GM12878 (cell line): ENCODE measurements around the gene CARD14. TPM values are rescaled to one million over a fixed set of nuclear protein-coding genes. Genes with fewer than 3 reads are reported as not detected.

Experiments used
- ATAC-seq: fragments of 200-7000 bp; cut with Tn5 transposase; 3 replicates; pipeline ENCODE4 v1.9.1; 2020; ENCODE audit warnings: mild to moderate bottlenecking, moderate library complexity
- BruUV-seq: library from RNA; stranded (reverse); fragments of 400-500 nt; replicated peaks from 2 replicates; lab custom pipeline; 2021; lab: Mats Ljungman, UMichigan
- CTCF ChIA-PET: fragments of 300-600 bp; sonication (Branson Sonifier 250); formaldehyde crosslinking; extraction: SDS; loops from one replicate; lab custom pipeline; 2021; ENCODE audit warnings: inconsistent platforms; lab: Yijun Ruan, JAX
- POLR2A ChIA-PET: fragments of 350-600 bp; formaldehyde crosslinking; extraction: SDS; loops from one replicate; lab custom pipeline; 2021; ENCODE audit warnings: inconsistent platforms; lab: Charles Lee
- RAD21 ChIA-PET: fragments of 300-600 bp; sonication (Branson Sonifier 250); formaldehyde crosslinking; loops from one replicate; lab custom pipeline; 2023; ENCODE audit warnings: antibody characterized with exemption; ENCODE audit not compliant: unreplicated experiment; lab: Charles Lee
- SMC1A ChIA-PET: fragments of 300-600 bp; sonication (Branson Sonifier 250); formaldehyde crosslinking; loops from one replicate; lab custom pipeline; 2023; ENCODE audit not compliant: unreplicated experiment, uncharacterized antibody; lab: Charles Lee
- DNase-seq: peaks from one replicate; pipeline ENCODE4 v3.0.0-alpha.2; 2011; ENCODE audit warnings: low read depth, low spot score
- FAIRE-seq: peaks from 3 replicates; lab custom pipeline; 2011; peaks lifted over from hg19 to GRCh38; lab: Jason Lieb, UNC
- H2AFZ ChIP-seq: 2 replicates; pipeline ENCODE4 v1.6.0; 2011; ENCODE audit warnings: low read depth, low read length, control low read depth; ENCODE audit not compliant: control insufficient read depth
- H3K27ac ChIP-seq: 2 replicates; pipeline ENCODE4 v1.5.1; 2011; ENCODE audit warnings: control low read depth; ENCODE audit not compliant: control insufficient read depth, insufficient read depth
- H3K27me3 ChIP-seq, 2 experiments: replicated peaks in 1 of 2; 2 replicates each; pipeline versions ENCODE4 v1.6.0 to v1.6.1; 2011; ENCODE audit warnings: low read length in 1 of 2; ENCODE audit not compliant: control insufficient read depth in 2 of 2, insufficient read depth in 2 of 2
- H3K36me3 ChIP-seq, 2 experiments: 2 replicates each; pipeline ENCODE4 v1.5.1; 2011; ENCODE audit warnings: low read length in 1 of 2; ENCODE audit not compliant: control insufficient read depth in 2 of 2, insufficient read depth in 2 of 2
- H3K4me1 ChIP-seq: 2 replicates; pipeline ENCODE4 v1.6.1; 2011; ENCODE audit warnings: mild to moderate bottlenecking, low read length, moderate library complexity, mixed read lengths; ENCODE audit not compliant: control insufficient read depth, insufficient read depth
- H3K4me2 ChIP-seq: 2 replicates; pipeline ENCODE4 v1.6.0; 2011; ENCODE audit warnings: control low read depth; ENCODE audit not compliant: control insufficient read depth, insufficient read depth
- H3K4me3 ChIP-seq: fragments of 200-600 bp; sonication (generic); 2 replicates; pipeline ENCODE4 v1.5.1; 2016
- H3K79me2 ChIP-seq: 2 replicates; pipeline ENCODE4 v1.6.0; 2011; ENCODE audit warnings: low read length; ENCODE audit not compliant: control insufficient read depth, insufficient read depth
- H3K9ac ChIP-seq: 2 replicates; pipeline ENCODE4 v1.8.0; 2011; ENCODE audit warnings: low read length, control low read depth, mixed read lengths; ENCODE audit not compliant: control insufficient read depth, insufficient read depth
- H3K9me3 ChIP-seq: replicated peaks from 3 replicates; pipeline ENCODE4 v1.5.1; 2011; ENCODE audit warnings: mild to moderate bottlenecking, low read length; ENCODE audit not compliant: control insufficient read depth, insufficient read depth
- H4K20me1 ChIP-seq: 2 replicates; pipeline ENCODE4 v1.6.0; 2011; ENCODE audit not compliant: control insufficient read depth, insufficient read depth
- CBFB ChIP-seq: IDR thresholded peaks from 2 replicates; pipeline ENCODE4 v1.6.1; 2016; ENCODE audit warnings: antibody characterized with exemption, low read depth
- CREB1 ChIP-seq: IDR thresholded peaks from 2 replicates; pipeline ENCODE4 v1.6.1; 2012; ENCODE audit warnings: low read depth, mild to moderate bottlenecking, inconsistent platforms
- EP300 ChIP-seq, 2 experiments: fragments of 150-350 bp in 1 of 2; IDR thresholded peaks; 2 replicates each; pipeline ENCODE4 v1.6.1; 2011 to 2012; ENCODE audit warnings: low read depth in 2 of 2, low read length in 2 of 2, borderline replicate concordance in 1 of 2, improper control_type of control experiment in 1 of 2, inconsistent platforms in 1 of 2; ENCODE audit not compliant: control insufficient read depth in 1 of 2
- IRF3 ChIP-seq: fragments of 450-650 bp; IDR thresholded peaks from 2 replicates; pipeline ENCODE4 v1.6.1; 2014; ENCODE audit warnings: mild to moderate bottlenecking
- PKNOX1 ChIP-seq: fragments of 450-650 bp; IDR thresholded peaks from 2 replicates; pipeline ENCODE4 v1.6.1; 2016; ENCODE audit warnings: mild to moderate bottlenecking
- POLR2A ChIP-seq: IDR thresholded peaks from 2 replicates; pipeline ENCODE4 v1.6.1; 2011; ENCODE audit warnings: low read depth, mild to moderate bottlenecking, low read length
- POLR2AphosphoS2 ChIP-seq: IDR thresholded peaks from 2 replicates; pipeline ENCODE4 v1.6.1; 2011; ENCODE audit warnings: low read depth, mild to moderate bottlenecking, low read length, improper control_type of control experiment, moderate library complexity
- RELA ChIP-seq: fragments of 450-650 bp; IDR thresholded peaks from 2 replicates; pipeline ENCODE4 v1.8.0; 2014; ENCODE audit warnings: borderline replicate concordance; ENCODE audit not compliant: partially characterized antibody
- SIX5 ChIP-seq: IDR thresholded peaks from 2 replicates; pipeline ENCODE4 v1.6.1; 2011; ENCODE audit warnings: mild to moderate bottlenecking, low read depth, low read length, moderate library complexity; ENCODE audit not compliant: severe bottlenecking
- WGBS: methylation state at CpG from one replicate; pipeline ENCODE4 v1.1.6; 2016; ENCODE audit warnings: low lambda C conversion rate; ENCODE audit not compliant: insufficient replicate concordance, insufficient coverage; ENCODE audit errors: missing lambda C conversion rate; 5-methylcytosine and 5-hydroxymethylcytosine counted together
- in situ Hi-C: fragments of 300-500 bp; cut with MboI; formaldehyde crosslinking; loops from 9 replicates; pipeline ENCODE4 v1.14.3; 2018; ENCODE audit warnings: mixed read lengths
- intact Hi-C: fragments of 100-400 bp; cut with micrococcal nuclease; formaldehyde crosslinking; loops from one replicate; pipeline ENCODE4 v1.14.2; 2022; ENCODE audit not compliant: unreplicated experiment
- polyA plus RNA-seq, 11 experiments: library from polyadenylated mRNA; depleted of rRNA in 4 of 11; unstranded in 6 of 11; stranded (reverse) in 5 of 11; fragments of >200 nt; fragmentation: Nextera tagmentation in 4 of 11; fragmentation: Illumina TruSeq in 1 of 11; extraction: Ambion mirVana in 4 of 11; extraction: Trizol in 1 of 11; gene quantifications; 1 replicate in 1 of 11; 2 replicates in 10 of 11; pipeline versions ENCODE4 v1.2.1 to v1.2.3, GENCODE V29; 2011 to 2016; ENCODE audit warnings: inconsistent platforms in 2 of 11, missing spikeins in 2 of 11, low read depth in 1 of 11
- total RNA-seq, 4 experiments: library from RNA; depleted of rRNA in 3 of 4; stranded (reverse); fragments of >200 nt in 3 of 4; fragmentation: Illumina TruSeq in 1 of 4; extraction: Trizol in 1 of 4; gene quantifications; 2 replicates each; pipeline versions ENCODE4 v1.2.1 to v1.2.3, GENCODE V29; 2013 to 2021

Gene CARD14
- total and polyA plus RNA-seq, 10 of the 15 experiments (the other 5 are each of a cell fraction or from before 2014, with no cell fraction given), result 0.08 to 0.15 TPM; not detected in 8

GRCh38 chr17:80138856-80139426 lies 30.9 kb upstream of the CARD14 start (continued):
- TF ChIP-seq PKNOX1, result no peak
- no peak for TF ChIP-seq POLR2A
- TF ChIP-seq IRF3, result no peak
- TF ChIP-seq EP300 (IDR thresholded peaks at IDR 0.05; ENCODE audit: borderline replicate concordance in 1 of 2, control insufficient read depth in 1 of 2, low read depth in 2 of 2, low read length in 2 of 2), result no peak
- TF ChIP-seq RELA, result no peak
- TF ChIP-seq CBFB, result no peak
- no peak for TF ChIP-seq POLR2AphosphoS2

GRCh38 chr17:80141463-80142165 lies 28.2 kb upstream of the CARD14 start:
- RAD21 ChIA-PET, result no interaction called here
- ATAC-seq (no peak), DNase-seq (no peak), FAIRE-seq (no peak)
- Histone ChIP-seq H3K4me2 (0 out of 2 replicates have a peak overlapping the region, but pooled peaks have one; percentile 31), H3K9ac (no peak overlapping the region), H3K36me3 (peaks cover 33 to 36% of the 10 kb centered on the region in 2 experiments), H3K79me2 (peaks cover 38% of the 10 kb centered on the region), H3K27me3 (no peaks in the 10 kb centered on the region), H3K4me3 (0 out of 2 replicates have a peak overlapping the region, but pooled peaks have one; percentile 1), H2AFZ (no peak overlapping the region), H4K20me1 (0 out of 2 replicates have a peak, but pooled peaks cover 3% of the 10 kb centered on the region), H3K27ac (no peak overlapping the region), H3K9me3 (no peaks in the 10 kb centered on the region), H3K4me1 (peaks cover 11% of the 10 kb centered on the region)
- intact Hi-C loops, result no loop called here
- POLR2A ChIA-PET, result no interaction called here
- WGBS, result 97% methylated on average over 7 of the region's 7 CpGs
- in situ Hi-C loops, result no loop called here
- SMC1A ChIA-PET, result interaction anchor here (0.6 kb wide), 1 partner anchor 11 kb away, joined by 3 read pairs; no protein-coding TSS in a partner anchor
- TF ChIP-seq CREB1, result no peak
- TF ChIP-seq SIX5, result no peak
- CTCF ChIA-PET, result interaction anchor here (0.9 to 4.9 kb wide), 3 partner anchors 21 to 60 kb away, joined by 3 to 21 read pairs (median 3); partner anchors contain the start of gene GAA
- BruUV-seq, result no TSS peak
